Fibroblast of lung (primary cell): ENCODE measurements around the gene DDX42.

Experiments used
- EZH2 ChIP-seq: IDR thresholded peaks from 2 replicates; pipeline ENCODE4 v1.5.1; 2012; ENCODE audit warnings: low read length, control low read depth, mild to moderate bottlenecking; ENCODE audit errors: missing control alignments
- TF ChIP-seq, protein P1 (sequence below), 2 donors: IDR thresholded peaks in 1 of 2; conservative IDR thresholded peaks in 1 of 2; 1 replicate in 1 of 2; 2 replicates in 1 of 2; pipeline ENCODE4 v1.5.1; 2011 to 2012; ENCODE audit warnings: low read length in 2 of 2, control low read depth in 1 of 2, inconsistent platforms in 1 of 2, low read depth in 1 of 2, mild to moderate bottlenecking in 1 of 2

DNA sequence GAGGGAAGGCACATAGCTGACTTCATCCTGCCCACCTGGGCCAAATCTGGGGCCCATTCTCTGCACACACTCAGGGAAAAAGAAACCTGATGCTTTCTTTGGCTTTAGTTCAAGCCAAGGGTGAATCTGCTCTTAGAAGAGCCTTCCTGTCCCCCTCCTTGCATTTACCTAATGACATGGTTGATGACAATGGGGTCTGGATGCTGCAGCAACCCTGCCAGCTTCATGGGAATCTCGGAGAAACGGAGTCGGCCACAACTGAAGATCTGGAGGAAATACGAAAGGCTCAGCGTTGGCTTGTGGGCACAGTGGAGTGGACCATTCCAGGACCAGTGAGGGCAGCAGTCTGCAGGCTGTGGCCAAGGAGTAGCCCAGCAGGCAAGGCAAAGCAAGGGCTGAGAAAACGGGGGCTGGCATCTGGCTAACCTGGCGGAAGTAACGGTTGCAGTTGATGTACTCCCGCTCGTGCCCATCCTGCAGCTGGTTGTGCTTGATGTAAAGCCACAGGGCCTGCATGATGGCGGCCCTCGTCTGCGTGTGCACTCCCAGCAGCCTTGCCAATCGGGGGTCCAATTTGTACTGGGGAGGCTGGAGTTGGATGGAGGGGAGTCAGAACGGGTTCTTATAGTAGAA, 59.9 kb downstream of the DDX42 start:
- TF ChIP-seq, protein P1, sequence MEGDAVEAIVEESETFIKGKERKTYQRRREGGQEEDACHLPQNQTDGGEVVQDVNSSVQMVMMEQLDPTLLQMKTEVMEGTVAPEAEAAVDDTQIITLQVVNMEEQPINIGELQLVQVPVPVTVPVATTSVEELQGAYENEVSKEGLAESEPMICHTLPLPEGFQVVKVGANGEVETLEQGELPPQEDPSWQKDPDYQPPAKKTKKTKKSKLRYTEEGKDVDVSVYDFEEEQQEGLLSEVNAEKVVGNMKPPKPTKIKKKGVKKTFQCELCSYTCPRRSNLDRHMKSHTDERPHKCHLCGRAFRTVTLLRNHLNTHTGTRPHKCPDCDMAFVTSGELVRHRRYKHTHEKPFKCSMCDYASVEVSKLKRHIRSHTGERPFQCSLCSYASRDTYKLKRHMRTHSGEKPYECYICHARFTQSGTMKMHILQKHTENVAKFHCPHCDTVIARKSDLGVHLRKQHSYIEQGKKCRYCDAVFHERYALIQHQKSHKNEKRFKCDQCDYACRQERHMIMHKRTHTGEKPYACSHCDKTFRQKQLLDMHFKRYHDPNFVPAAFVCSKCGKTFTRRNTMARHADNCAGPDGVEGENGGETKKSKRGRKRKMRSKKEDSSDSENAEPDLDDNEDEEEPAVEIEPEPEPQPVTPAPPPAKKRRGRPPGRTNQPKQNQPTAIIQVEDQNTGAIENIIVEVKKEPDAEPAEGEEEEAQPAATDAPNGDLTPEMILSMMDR (conservative IDR thresholded peaks at IDR 0.05 in 1 of 2, IDR thresholded peaks at IDR 0.05 in 1 of 2; ENCODE audit: low read depth in 1 of 2, low read length in 2 of 2), result no peak
- TF ChIP-seq EZH2, result no peak
